HCT116 (cell line): ENCODE data around the gene PXDN.

ENCODE experiments used
- EZH2 ChIP-seq: fragments of 200-600 bp; sonication (generic); IDR thresholded peaks from 2 replicates; pipeline ENCODE4 v1.6.1; 2017; ENCODE audit warnings: antibody characterized with exemption, mixed run types
- POLR2A ChIP-seq: IDR thresholded peaks from 2 replicates; pipeline ENCODE4 v1.7.0; 2011; ENCODE audit warnings: borderline replicate concordance; ENCODE audit not compliant: insufficient read depth, insufficient read length; ENCODE audit errors: extremely low read depth
- SIN3A ChIP-seq: IDR thresholded peaks from 2 replicates; pipeline ENCODE4 v1.6.1; 2012; ENCODE audit warnings: low read depth
- TF ChIP-seq, protein P1 (sequence below), 3 experiments: fragments of 200-600 bp in 1 of 3; sonication (generic) in 1 of 3; IDR thresholded peaks in 2 of 3; conservative IDR thresholded peaks in 1 of 3; 2 replicates each; pipeline ENCODE4 v1.5.1; 2012 to 2017; ENCODE audit warnings: low read depth in 2 of 3, low read length in 2 of 3, antibody characterized with exemption in 1 of 3, borderline replicate concordance in 1 of 3, control low read depth in 1 of 3, mild to moderate bottlenecking in 1 of 3, mixed read lengths in 1 of 3, mixed run types in 1 of 3, moderate library complexity in 1 of 3; ENCODE audit not compliant: insufficient read depth in 1 of 3
- TF ChIP-seq, protein P2 (sequence below): IDR thresholded peaks from 2 replicates; pipeline ENCODE4 v1.6.1; 2012
- TF ChIP-seq, protein P3 (sequence below): IDR thresholded peaks from 2 replicates; pipeline ENCODE4 v1.6.1; 2011; ENCODE audit warnings: mild to moderate bottlenecking, low read length, moderate library complexity; ENCODE audit not compliant: insufficient replicate concordance; ENCODE audit errors: extremely low read depth

DNA sequence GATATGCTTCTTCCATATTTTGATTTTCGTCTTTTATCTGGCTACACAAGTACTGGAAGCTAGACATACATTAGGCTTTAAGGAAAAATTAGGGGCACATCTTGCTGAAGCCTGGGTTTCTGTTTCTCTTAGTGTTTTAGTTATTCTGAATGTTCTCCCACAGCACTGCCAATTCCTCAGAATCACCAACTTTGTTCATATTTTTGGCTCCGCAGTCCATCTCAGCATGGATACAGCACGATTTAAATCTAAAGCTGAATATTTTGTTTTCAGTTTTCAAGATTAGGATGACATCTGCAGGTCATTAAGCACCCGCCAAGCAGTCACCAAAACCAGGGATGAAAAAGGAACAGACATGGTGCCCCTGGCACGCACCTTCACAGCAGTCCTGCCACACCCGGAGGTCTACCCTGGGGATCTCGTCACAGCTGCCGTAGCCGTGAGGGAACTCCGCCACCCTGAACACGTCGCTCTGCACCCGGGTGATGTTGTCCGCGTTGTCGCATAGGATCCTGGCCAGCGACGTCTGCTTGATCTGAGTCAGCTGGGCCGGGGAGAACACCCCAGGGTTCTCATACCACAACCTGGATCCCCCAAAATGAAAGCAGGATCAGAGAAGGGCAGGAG lies 101.2 kb downstream of the PXDN start:
- TF ChIP-seq, protein P1, sequence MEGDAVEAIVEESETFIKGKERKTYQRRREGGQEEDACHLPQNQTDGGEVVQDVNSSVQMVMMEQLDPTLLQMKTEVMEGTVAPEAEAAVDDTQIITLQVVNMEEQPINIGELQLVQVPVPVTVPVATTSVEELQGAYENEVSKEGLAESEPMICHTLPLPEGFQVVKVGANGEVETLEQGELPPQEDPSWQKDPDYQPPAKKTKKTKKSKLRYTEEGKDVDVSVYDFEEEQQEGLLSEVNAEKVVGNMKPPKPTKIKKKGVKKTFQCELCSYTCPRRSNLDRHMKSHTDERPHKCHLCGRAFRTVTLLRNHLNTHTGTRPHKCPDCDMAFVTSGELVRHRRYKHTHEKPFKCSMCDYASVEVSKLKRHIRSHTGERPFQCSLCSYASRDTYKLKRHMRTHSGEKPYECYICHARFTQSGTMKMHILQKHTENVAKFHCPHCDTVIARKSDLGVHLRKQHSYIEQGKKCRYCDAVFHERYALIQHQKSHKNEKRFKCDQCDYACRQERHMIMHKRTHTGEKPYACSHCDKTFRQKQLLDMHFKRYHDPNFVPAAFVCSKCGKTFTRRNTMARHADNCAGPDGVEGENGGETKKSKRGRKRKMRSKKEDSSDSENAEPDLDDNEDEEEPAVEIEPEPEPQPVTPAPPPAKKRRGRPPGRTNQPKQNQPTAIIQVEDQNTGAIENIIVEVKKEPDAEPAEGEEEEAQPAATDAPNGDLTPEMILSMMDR (IDR thresholded peaks at IDR 0.05 in 2 of 3, conservative IDR thresholded peaks at IDR 0.05 in 1 of 3; ENCODE audit: borderline replicate concordance in 1 of 3, insufficient read depth in 1 of 3, low read depth in 2 of 3, low read length in 2 of 3), result no peak
- TF ChIP-seq EZH2 (no peak), POLR2A (no peak), SIN3A (no peak)
- TF ChIP-seq, protein P2, sequence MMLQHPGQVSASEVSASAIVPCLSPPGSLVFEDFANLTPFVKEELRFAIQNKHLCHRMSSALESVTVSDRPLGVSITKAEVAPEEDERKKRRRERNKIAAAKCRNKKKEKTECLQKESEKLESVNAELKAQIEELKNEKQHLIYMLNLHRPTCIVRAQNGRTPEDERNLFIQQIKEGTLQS, result no peak
- TF ChIP-seq, protein P3, sequence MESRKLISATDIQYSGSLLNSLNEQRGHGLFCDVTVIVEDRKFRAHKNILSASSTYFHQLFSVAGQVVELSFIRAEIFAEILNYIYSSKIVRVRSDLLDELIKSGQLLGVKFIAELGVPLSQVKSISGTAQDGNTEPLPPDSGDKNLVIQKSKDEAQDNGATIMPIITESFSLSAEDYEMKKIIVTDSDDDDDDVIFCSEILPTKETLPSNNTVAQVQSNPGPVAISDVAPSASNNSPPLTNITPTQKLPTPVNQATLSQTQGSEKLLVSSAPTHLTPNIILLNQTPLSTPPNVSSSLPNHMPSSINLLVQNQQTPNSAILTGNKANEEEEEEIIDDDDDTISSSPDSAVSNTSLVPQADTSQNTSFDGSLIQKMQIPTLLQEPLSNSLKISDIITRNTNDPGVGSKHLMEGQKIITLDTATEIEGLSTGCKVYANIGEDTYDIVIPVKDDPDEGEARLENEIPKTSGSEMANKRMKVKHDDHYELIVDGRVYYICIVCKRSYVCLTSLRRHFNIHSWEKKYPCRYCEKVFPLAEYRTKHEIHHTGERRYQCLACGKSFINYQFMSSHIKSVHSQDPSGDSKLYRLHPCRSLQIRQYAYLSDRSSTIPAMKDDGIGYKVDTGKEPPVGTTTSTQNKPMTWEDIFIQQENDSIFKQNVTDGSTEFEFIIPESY, result no peak
